ENCODE results near the gene RAVER1. TPM values are rescaled to one million over a fixed set of nuclear protein-coding genes. Genes with fewer than 3 reads are reported as not detected.

The RAVER1 gene
- total and polyA plus RNA-seq, 9 of the 15 experiments (the other 6 are each of a cell fraction or from before 2014, with no cell fraction given), result 0.06 to 113 (median 7.0) TPM

DNA sequence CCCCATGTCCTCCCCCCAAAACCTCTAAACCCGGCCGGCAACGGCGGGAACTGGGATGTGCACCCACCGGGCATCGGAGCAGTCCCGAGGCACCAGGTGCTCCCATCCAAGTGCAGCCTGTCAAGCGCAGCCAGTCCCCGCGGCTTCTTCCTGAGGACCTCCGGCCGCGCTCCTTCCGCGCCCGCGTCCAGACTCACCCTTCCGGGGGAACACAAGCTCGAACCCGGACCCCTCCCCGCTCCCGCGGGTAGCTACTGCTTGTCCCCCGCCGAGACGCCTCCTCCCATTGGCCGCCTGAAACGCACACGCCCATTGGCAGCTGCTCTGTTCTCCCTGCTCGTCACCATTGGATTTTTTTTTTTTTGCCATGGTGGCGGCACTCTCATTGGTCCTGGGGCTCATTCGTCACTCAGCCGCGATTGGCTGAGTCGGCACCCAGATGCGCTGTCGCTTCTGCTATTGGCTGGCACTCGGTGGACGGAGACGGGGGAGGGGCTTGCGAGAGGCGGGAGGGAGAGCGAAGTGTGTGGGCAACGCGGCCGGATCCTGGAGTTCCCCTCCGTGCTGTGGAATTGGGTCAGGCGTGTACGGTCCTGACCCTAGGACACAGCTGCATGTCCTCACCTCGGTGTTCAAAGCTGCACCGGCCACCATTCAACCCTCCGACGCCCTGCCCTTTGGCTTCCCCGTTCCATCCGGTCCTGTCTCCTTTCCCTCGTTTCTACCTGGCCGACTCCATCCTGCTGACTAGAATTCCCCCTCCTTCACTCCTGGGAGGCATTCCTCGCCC lies 47.2 kb upstream of the RAVER1 start, which contains the start of gene TYK2 (continued):
- peak; percentile 99 for TF ChIP-seq ASH1L (IDR thresholded peaks at IDR 0.05; ENCODE audit: borderline replicate concordance, low read depth, partially characterized antibody)
- no peak; the same call in 1 of the 2 replicates for TF ChIP-seq CC2D1A (IDR thresholded peaks at IDR 0.05)
- TF ChIP-seq, protein P1, sequence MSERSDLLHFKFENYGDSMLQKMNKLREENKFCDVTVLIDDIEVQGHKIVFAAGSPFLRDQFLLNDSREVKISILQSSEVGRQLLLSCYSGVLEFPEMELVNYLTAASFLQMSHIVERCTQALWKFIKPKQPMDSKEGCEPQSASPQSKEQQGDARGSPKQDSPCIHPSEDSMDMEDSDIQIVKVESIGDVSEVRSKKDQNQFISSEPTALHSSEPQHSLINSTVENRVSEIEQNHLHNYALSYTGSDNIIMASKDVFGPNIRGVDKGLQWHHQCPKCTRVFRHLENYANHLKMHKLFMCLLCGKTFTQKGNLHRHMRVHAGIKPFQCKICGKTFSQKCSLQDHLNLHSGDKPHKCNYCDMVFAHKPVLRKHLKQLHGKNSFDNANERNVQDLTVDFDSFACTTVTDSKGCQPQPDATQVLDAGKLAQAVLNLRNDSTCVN (CRISPR knock-in tag; IDR thresholded peaks at IDR 0.05), result no peak
- TF ChIP-seq FOS (IDR thresholded peaks at IDR 0.05; ENCODE audit: extremely low read depth, insufficient read length), result peak; percentile 98
- TF ChIP-seq, protein P2, sequence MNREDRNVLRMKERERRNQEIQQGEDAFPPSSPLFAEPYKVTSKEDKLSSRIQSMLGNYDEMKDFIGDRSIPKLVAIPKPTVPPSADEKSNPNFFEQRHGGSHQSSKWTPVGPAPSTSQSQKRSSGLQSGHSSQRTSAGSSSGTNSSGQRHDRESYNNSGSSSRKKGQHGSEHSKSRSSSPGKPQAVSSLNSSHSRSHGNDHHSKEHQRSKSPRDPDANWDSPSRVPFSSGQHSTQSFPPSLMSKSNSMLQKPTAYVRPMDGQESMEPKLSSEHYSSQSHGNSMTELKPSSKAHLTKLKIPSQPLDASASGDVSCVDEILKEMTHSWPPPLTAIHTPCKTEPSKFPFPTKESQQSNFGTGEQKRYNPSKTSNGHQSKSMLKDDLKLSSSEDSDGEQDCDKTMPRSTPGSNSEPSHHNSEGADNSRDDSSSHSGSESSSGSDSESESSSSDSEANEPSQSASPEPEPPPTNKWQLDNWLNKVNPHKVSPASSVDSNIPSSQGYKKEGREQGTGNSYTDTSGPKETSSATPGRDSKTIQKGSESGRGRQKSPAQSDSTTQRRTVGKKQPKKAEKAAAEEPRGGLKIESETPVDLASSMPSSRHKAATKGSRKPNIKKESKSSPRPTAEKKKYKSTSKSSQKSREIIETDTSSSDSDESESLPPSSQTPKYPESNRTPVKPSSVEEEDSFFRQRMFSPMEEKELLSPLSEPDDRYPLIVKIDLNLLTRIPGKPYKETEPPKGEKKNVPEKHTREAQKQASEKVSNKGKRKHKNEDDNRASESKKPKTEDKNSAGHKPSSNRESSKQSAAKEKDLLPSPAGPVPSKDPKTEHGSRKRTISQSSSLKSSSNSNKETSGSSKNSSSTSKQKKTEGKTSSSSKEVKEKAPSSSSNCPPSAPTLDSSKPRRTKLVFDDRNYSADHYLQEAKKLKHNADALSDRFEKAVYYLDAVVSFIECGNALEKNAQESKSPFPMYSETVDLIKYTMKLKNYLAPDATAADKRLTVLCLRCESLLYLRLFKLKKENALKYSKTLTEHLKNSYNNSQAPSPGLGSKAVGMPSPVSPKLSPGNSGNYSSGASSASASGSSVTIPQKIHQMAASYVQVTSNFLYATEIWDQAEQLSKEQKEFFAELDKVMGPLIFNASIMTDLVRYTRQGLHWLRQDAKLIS (CRISPR knock-in tag; IDR thresholded peaks at IDR 0.05), result 0 out of 2 replicates have a peak, but pooled peaks have one; percentile 56
- TF ChIP-seq SMC3 (conservative IDR thresholded peaks at IDR 0.05; ENCODE audit: insufficient read depth, low read depth, low read length), result no peak
- TF ChIP-seq, protein P3, sequence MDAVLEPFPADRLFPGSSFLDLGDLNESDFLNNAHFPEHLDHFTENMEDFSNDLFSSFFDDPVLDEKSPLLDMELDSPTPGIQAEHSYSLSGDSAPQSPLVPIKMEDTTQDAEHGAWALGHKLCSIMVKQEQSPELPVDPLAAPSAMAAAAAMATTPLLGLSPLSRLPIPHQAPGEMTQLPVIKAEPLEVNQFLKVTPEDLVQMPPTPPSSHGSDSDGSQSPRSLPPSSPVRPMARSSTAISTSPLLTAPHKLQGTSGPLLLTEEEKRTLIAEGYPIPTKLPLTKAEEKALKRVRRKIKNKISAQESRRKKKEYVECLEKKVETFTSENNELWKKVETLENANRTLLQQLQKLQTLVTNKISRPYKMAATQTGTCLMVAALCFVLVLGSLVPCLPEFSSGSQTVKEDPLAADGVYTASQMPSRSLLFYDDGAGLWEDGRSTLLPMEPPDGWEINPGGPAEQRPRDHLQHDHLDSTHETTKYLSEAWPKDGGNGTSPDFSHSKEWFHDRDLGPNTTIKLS (IDR thresholded peaks at IDR 0.05; ENCODE audit: borderline replicate concordance, low read depth), result peak; percentile 82; the same call in 1 of the 2 replicates
- peak; percentile 100 for TF ChIP-seq LCOR (CRISPR knock-in tag; IDR thresholded peaks at IDR 0.05)
- no peak for TF ChIP-seq ZNF77 (CRISPR knock-in tag; IDR thresholded peaks at IDR 0.05)
- TF ChIP-seq, protein P4, sequence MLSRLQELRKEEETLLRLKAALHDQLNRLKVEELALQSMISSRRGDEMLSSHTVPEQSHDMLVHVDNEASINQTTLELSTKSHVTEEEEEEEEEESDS (CRISPR knock-in tag; IDR thresholded peaks at IDR 0.05), result no peak
- TF ChIP-seq KDM1A (IDR thresholded peaks at IDR 0.05), result 0 out of 4 replicates have a peak, but pooled peaks of 1 of the 2 experiments have one; percentile 3
- no peak for TF ChIP-seq JUN (IDR thresholded peaks at IDR 0.05; ENCODE audit: borderline replicate concordance, low read depth, low read length)
- 0 out of 2 replicates have a peak, but pooled peaks have one; percentile 71 for TF ChIP-seq JUN (CRISPR knock-in tag; IDR thresholded peaks at IDR 0.05; ENCODE audit: borderline replicate concordance)
- no peak for TF ChIP-seq TEAD2 (tag; IDR thresholded peaks at IDR 0.05)
- no peak for TF ChIP-seq MEF2D (tag; conservative IDR thresholded peaks at IDR 0.05; ENCODE audit: low read depth)
- peak in 2 of 3 experiments; percentile 8 to 33 for TF ChIP-seq YY1 (IDR thresholded peaks at IDR 0.05; ENCODE audit: borderline replicate concordance in 1 of 3, control insufficient read depth in 1 of 3, extremely low read depth in 1 of 3, insufficient read depth in 3 of 3, insufficient read length in 1 of 3, insufficient replicate concordance in 2 of 3, low read depth in 1 of 3, low read length in 2 of 3)
- no peak for TF ChIP-seq SETDB1 (IDR thresholded peaks at IDR 0.05; ENCODE audit: low read length)
- no peak for TF ChIP-seq HNRNPK (IDR thresholded peaks at IDR 0.05; ENCODE audit: low read depth, low read length, poor library complexity, severe bottlenecking)
- TF ChIP-seq SLC30A9 (CRISPR knock-in tag; IDR thresholded peaks at IDR 0.05), result no peak
- no peak for TF ChIP-seq GATAD2B (IDR thresholded peaks at IDR 0.05; ENCODE audit: borderline replicate concordance)
- TF ChIP-seq TCF7L2 (IDR thresholded peaks at IDR 0.05; ENCODE audit: low read depth, low read length), result no peak

Data from K562 (cell line).